Activated CD4-positive, CD25-positive, alpha-beta regulatory T cell treated with anti-CD3 and anti-CD28 coated beads, Interleukin-2, amount 50 U/mL, for 24 hours (primary cell): ENCODE data around the gene GOT2.
A peak's percentile ranks its signal among the peaks of the same experiment; 100 is the strongest.
"Not testable (repeated sequence)": the region's sequence is repeated elsewhere in the genome, so short reads cannot be mapped to it uniquely, and the experiment has no call there.

Experiments
- ATAC-seq, 2 donors: fragments of 150-1000 bp; cut with Tn5 transposase; one replicate each; pipeline ENCODE4 v1.10.0; 2021; ENCODE audit warnings: mild to moderate bottlenecking in 1 of 2, moderate library complexity in 1 of 2

GOT2 gene

DNA sequence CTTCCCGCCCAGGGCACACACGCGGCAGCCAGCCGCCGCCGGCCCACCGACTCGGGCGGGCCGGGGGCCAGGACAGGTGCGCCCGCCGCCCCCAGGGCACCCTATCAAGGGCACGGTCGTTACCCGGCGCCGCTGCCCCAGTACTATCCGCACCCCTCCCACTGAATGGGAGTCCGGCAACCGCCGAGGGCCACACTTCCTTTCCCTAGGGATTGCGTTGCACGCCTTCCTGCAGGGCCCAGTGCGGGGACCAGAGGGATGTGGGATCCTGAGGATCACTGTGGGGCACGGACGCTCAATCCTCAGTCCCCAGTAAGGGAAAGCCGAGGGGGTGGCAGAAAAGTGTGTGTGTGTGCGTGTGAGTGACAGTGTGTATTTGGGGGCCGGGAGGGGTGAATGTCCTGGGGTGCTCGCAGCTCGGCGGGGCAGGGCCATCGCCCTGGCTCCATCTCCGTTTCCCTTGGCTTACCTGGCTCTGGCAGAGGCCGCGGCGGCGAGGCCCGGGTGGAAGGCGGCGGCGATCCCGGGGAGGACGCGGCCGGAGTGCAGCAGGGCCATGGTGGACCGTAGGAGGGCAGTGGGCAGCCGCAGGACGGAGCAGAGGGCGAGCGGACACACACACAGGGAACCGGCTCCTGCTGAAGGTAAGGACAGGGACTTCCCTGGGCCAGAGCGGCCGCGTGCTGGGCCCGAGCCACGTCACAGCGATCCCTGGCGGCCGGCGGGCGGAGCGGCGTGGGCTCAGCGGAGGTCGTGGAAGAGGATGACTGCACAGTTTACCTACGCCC lies at the start of gene GOT2:
Gene GOT2 (minus strand): TSS at position 646 of the 788 bp plus-strand sequence. CDS start 88 bp downstream, at position 558.
- peak; percentile 91 to 92 for ATAC-seq

DNA sequence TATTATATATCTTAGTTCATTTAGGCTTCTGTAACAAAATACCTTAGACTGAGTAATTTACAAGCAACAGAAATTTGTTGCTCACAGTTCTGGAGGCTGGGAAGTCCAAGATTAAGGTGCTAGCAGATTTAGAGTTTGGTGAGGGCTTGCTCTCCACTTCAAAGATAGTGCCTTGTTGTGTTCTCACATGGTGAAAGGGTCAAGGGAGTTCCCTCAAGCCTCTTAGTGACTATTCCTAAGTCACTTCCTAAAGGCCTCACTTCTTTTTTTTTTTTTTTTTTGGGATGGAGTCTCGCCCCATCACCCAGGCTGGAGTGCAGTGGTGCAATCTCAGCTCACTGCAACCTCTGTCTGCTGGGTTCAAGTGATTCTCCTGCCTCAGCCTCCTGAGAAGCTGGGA lies 45.2 kb upstream of the GOT2 start:
- ATAC-seq: not testable (repeated sequence)

GRCh38 chr16:58773870-58774269 lies 39.8 kb upstream of the GOT2 start:
- no peak for ATAC-seq

GRCh38 chr16:58768145-58768544 lies 34.0 kb upstream of the GOT2 start:
- no peak for ATAC-seq

GRCh38 chr16:58767581-58767980 lies 33.5 kb upstream of the GOT2 start:
- ATAC-seq: no peak

DNA sequence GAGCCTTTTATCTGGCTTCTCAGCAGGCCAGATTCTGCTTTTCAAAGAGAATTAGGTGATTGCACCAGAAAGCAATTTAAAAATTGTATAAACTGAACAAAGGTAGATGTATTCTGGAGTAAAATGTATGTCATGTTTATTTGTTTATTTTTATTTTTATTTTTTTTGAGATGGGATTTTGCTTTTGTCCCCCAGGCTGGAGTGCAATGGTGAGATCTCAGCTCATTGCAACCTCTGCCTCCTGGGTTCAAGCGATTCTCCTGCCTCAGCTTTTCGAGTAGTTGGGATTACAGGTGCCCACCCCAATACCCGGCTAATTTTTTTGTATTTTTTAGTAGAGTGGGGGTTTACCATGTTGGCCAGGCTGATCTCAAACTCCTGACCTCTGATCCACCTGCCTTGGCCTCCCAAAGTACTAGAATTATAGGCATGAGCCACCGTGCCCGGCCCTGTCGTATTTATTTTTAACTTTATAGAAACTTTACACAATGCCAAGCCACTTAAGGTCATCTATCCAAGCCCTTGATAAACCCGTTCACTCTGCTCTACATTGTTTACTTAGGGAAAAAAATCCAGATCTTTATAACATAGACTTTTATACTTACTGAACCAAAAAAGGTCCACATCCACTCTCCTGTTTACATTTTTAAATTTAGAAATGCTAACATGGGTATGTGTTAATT lies 22.7 kb upstream of the GOT2 start:
- ATAC-seq: no peak

GRCh38 chr16:58755989-58756649 lies 22.0 kb upstream of the GOT2 start:
- peak; percentile 93 to 98 for ATAC-seq

- ATAC-seq: no peak
Measured at GRCh38 chr16:58753711-58754134, 19.6 kb upstream of the GOT2 start.

DNA sequence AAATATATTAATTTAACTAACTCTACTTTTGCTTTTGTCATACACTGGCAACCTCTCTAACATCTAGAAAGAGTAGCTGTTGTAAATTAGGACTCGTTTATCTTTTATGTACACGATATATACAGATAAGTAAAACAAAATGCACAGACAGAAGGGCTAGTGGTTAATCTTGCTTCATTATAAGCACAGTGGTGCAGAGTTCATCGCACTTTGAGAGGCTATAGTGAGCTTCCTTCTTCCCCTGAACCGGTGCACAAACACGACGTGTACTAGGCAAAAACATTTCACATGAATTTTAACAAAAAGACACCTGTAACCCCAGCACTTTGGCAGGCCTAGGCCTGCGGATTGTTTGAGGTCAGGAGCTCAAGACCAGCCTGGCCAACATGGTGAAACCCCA lies 10.4 kb upstream of the GOT2 start:
- no peak for ATAC-seq

DNA sequence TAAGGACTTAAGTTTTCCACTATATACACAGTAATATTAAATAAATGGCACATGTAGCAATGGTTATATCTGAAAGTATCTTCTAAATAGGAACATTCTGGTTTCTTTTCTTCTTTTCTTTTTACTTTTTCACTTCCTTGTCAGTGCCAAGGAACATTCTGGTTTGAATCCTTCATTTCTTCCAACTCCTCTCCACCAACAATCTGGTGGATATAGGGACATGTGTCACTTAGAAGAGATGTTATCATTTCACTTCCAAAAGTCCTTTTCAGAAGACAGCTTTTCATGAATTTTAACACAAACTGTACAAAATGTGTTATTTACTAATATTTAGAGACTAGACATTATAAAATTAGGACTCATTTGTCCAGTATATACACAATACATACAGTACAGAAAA lies 7.9 kb upstream of the GOT2 start:
- no peak for ATAC-seq

DNA sequence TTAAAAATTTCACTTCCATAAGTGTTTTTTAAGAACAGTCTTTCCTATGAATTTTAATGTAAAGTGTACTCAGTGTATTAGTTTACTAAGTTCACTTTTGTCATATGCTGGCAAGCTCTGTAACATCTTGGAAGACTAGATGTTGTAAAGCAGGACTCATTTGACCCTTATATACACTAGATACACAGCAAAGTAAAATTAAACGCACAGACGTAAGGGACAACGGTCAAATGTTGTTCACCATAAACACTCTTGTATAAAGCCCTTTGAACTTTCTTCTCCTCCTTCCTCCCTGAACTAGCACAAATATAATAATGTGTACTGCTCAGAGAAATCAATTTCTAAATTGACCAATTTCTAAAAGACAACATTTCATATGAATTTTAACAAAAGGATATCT lies 7.0 kb upstream of the GOT2 start:
- ATAC-seq: no peak

DNA sequence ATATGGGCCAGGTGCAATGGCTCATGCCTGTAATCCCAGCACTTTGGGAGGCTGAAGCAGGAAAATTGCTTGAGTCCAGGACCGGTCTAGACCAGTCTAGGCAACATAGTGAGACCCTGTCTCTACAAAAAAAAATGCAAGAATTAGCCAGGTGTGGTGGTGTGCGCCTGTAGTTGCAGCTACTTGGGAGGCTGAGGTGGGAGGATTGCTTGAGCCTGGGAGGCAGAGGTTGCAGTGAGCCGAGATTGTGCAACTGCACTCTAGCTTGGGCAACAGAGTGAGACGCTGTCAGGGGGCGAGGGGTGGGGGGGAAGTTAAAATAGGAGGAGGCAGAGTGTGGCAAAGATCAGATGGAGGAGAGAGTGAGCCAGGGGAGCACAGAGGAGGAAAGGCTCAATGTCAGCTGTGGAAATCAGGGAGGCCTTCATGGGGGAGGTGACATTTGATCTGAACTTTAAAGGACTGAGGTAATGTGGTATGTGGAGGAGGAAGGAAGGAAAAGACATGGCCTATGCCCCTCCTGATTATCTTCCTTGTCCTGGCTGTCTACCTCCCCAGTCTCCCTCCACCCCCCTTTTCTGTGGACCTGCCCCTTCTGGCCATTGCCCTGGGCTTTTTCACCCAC lies 4.7 kb upstream of the GOT2 start:
- no peak for ATAC-seq

- ATAC-seq: not testable (repeated sequence)
Measured at GRCh38 chr16:58736341-58736740, 2.2 kb upstream of the GOT2 start.

DNA sequence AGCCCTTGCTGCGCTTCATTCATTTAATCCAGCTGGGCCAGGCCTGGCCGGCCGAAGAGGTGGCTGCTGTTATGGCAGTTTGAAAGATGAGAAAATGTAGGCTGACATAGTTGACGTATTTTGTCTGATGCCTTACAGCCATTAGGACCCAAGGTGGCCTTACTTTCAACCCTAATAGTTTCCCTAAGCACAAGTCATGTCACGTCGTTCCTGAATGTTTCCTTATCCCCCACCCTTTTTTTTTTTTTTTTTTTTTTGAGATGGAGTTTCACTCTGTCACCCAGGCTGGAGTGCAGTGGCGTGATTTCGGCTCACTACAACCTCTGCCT lies 307 bp upstream of the GOT2 start:
- ATAC-seq: no peak

- no peak for ATAC-seq
Measured at GRCh38 chr16:58733248-58733670, 857 bp downstream of the GOT2 start.

GRCh38 chr16:58732545-58733247 lies 1.4 kb downstream of the GOT2 start:
- peak; percentile 74 to 79 for ATAC-seq

GRCh38 chr16:58730724-58731370 lies 3.3 kb downstream of the GOT2 start:
- ATAC-seq: no peak

- no peak for ATAC-seq
Measured at GRCh38 chr16:58727796-58728568, 6.1 kb downstream of the GOT2 start.

DNA sequence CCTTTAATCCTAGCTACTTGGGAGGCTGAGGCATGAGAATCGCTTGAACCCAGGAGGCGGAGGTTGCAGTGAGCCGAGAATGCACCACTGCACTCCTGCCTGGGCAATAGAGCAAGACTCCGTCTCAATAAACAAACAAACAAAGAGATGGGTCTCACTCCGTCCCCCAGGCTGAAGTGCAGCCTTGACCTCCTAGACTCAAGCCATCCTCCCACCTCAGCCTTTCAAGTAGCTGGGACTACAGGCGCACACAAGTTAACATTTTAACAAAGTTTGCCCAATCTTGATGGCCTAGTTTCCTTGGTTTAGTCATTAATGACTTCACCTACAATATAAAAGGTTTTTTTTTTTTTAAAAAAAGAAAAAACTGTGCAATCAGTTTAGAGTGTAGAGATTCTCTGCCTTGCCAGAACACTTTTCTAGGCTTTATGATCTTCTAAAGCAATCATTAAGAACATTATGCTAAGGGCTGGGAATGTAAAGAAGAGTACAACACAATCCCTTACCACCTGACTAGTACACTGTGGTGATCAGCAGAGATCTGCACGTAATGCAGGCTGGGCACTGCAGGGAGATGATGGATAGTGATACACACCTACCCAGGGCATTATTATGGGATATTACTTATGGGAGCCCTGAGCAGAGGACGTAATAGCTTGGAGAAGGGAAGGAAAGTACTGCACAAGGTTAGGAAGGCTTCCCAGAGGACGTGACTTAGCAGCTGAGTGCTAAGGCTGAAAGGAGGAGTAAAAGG lies 6.9 kb downstream of the GOT2 start:
- no peak for ATAC-seq

DNA sequence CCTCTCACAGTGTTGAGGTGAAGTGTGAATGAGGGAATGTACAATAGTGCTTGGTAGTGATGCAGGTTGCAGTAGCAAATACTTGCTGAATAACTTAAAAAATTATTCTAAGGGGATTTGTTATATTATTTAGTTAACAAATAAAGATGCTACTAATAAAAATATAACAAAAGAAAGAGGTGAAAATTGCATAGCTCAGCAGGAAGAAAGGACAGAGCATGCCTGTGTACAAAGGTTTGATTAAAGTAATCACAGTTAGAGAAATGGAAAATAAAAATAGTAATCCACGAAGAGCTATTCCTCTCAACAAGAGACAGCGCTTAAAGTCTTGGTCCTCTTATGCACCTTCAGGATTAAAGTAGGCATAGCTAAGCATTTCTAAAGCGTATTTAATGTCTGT lies 11.0 kb downstream of the GOT2 start:
- no peak for ATAC-seq

DNA sequence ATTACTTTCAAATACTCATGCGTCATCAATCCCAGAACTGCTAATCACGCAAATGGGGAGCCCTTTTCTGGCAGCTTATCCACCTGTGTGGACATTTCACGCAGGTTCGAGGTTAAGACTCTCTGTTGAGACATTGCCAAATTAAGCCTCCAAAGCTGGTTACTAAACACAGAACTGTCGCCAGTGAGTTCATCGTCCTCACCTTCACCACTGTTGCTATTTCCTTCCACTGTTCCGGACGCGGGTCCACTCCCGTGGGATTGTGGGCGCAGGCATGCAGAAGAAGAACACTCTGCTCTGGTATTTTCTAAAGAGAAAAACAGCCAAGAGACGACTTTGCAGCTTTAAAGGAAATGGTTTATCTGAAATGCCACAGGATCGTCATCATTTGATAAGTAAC lies 16.1 kb downstream of the GOT2 start:
- ATAC-seq: no peak
